SK-N-SH treated with all-trans-retinoic acid at 6 μM for 48 hours (cell line): ENCODE measurements around the gene PGBD4.

Experiments used
- ATAC-seq: fragments of 200-7000 bp; cut with Tn5 transposase; 3 replicates; pipeline ENCODE4 v1.9.1; 2020; ENCODE audit warnings: mild to moderate bottlenecking, moderate library complexity
- ARNTL ChIP-seq: fragments of 450-650 bp; formaldehyde crosslinking; IDR thresholded peaks from 2 replicates; pipeline ENCODE4 v1.5.0; 2020; ENCODE audit warnings: low read depth, mild to moderate bottlenecking, moderate library complexity, borderline replicate concordance
- BACH2 ChIP-seq: fragments of 250-450 bp; sonication (Bioruptor Pico); IDR thresholded peaks from 2 replicates; pipeline ENCODE4 v1.9.0; 2021; ENCODE audit warnings: mild to moderate bottlenecking, borderline replicate concordance
- CREB5 ChIP-seq: fragments of 250-450 bp; sonication (Bioruptor Pico); IDR thresholded peaks from 2 replicates; pipeline ENCODE4 v1.5.1; 2020; ENCODE audit warnings: low read depth, mild to moderate bottlenecking, moderate library complexity
- CSDC2 ChIP-seq: fragments of 250-450 bp; sonication (Bioruptor Pico); IDR thresholded peaks from 2 replicates; pipeline ENCODE4 v1.5.0; 2020; ENCODE audit warnings: mild to moderate bottlenecking, moderate library complexity
- CSRNP3 ChIP-seq: fragments of 250-450 bp; sonication (Bioruptor Pico); IDR thresholded peaks from 2 replicates; pipeline ENCODE4 v1.5.1; 2021; ENCODE audit warnings: mild to moderate bottlenecking, moderate library complexity
- ESRRG ChIP-seq: fragments of 250-450 bp; sonication (Bioruptor Pico); IDR thresholded peaks from 2 replicates; pipeline ENCODE4 v1.6.1; 2021; ENCODE audit warnings: mild to moderate bottlenecking
- GLIS3 ChIP-seq: fragments of 250-450 bp; sonication (Bioruptor Pico); IDR thresholded peaks from 2 replicates; pipeline ENCODE4 v1.5.0; 2020; ENCODE audit warnings: mild to moderate bottlenecking, moderate library complexity
- ISL1 ChIP-seq: fragments of 250-450 bp; sonication (Bioruptor Pico); IDR thresholded peaks from 2 replicates; pipeline ENCODE4 v2.1.2; 2022; ENCODE audit warnings: mild to moderate bottlenecking, moderate library complexity
- OSR1 ChIP-seq: fragments of 250-450 bp; sonication (Bioruptor Pico); IDR thresholded peaks from 2 replicates; pipeline ENCODE4 v1.8.0; 2022; ENCODE audit warnings: moderate library complexity, mild to moderate bottlenecking, inconsistent platforms
- PATZ1 ChIP-seq: fragments of 250-450 bp; sonication (Bioruptor Pico); IDR thresholded peaks from 2 replicates; pipeline ENCODE4 v1.8.0; 2020; ENCODE audit warnings: mild to moderate bottlenecking, moderate library complexity, borderline replicate concordance
- POU6F1 ChIP-seq: fragments of 250-450 bp; sonication (Bioruptor Pico); IDR thresholded peaks from 2 replicates; pipeline ENCODE4 v1.8.0; 2021; ENCODE audit warnings: low read depth, mild to moderate bottlenecking, moderate library complexity, borderline replicate concordance
- RARB ChIP-seq: fragments of 250-450 bp; sonication (Bioruptor Pico); IDR thresholded peaks from 2 replicates; pipeline ENCODE4 v1.8.0; 2021; ENCODE audit warnings: mild to moderate bottlenecking, moderate library complexity
- SNAI2 ChIP-seq: fragments of 250-450 bp; sonication (Bioruptor Pico); IDR thresholded peaks from 2 replicates; pipeline ENCODE4 v1.5.0; 2020; ENCODE audit warnings: mild to moderate bottlenecking, moderate library complexity
- TCF4 ChIP-seq: fragments of 250-450 bp; sonication (Bioruptor Pico); IDR thresholded peaks from 2 replicates; pipeline ENCODE4 v1.8.0; 2021; ENCODE audit warnings: mild to moderate bottlenecking, moderate library complexity, borderline replicate concordance
- TOX ChIP-seq: fragments of 250-450 bp; sonication (Bioruptor Pico); IDR thresholded peaks from 2 replicates; pipeline ENCODE4 v1.8.0; 2021; ENCODE audit warnings: mild to moderate bottlenecking, moderate library complexity, borderline replicate concordance
- TSHZ2 ChIP-seq: fragments of 250-450 bp; sonication (Bioruptor Pico); IDR thresholded peaks from 2 replicates; pipeline ENCODE4 v1.5.0; 2020; ENCODE audit warnings: mild to moderate bottlenecking, moderate library complexity
- ZC3H10 ChIP-seq: fragments of 250-450 bp; sonication (Bioruptor Pico); IDR thresholded peaks from 2 replicates; pipeline ENCODE4 v1.5.1; 2021; ENCODE audit warnings: mild to moderate bottlenecking, moderate library complexity
- ZFP3 ChIP-seq: fragments of 250-450 bp; sonication (Bioruptor Pico); IDR thresholded peaks from 2 replicates; pipeline ENCODE4 v1.5.0; 2020; ENCODE audit warnings: mild to moderate bottlenecking, moderate library complexity
- ZFP30 ChIP-seq: fragments of 450-650 bp; formaldehyde crosslinking; IDR thresholded peaks from 2 replicates; pipeline ENCODE4 v1.5.0; 2022; ENCODE audit warnings: mild to moderate bottlenecking, moderate library complexity
- ZNF565 ChIP-seq: fragments of 450-650 bp; formaldehyde crosslinking; conservative IDR thresholded peaks from 2 replicates; pipeline ENCODE4 v1.5.0; 2020; ENCODE audit warnings: low read depth, mild to moderate bottlenecking, moderate library complexity
- ZNF70 ChIP-seq: fragments of 450-650 bp; formaldehyde crosslinking; IDR thresholded peaks from 2 replicates; pipeline ENCODE4 v1.5.0; 2020; ENCODE audit warnings: mild to moderate bottlenecking, moderate library complexity
- ZNF8 ChIP-seq: fragments of 450-650 bp; formaldehyde crosslinking; IDR thresholded peaks from 2 replicates; pipeline ENCODE4 v1.5.0; 2020; ENCODE audit warnings: mild to moderate bottlenecking, moderate library complexity

The PGBD4 gene

GRCh38 chr15:34101366-34102174 is at the start of gene PGBD4, which contains the start of gene EMC7:
PGBD4 (plus strand) TSS chr15:34102083; CDS start chr15:34102532, 449 bp downstream.
EMC7 (minus strand) TSS chr15:34101862; CDS start chr15:34101839, 23 bp downstream.
- no peak for TF ChIP-seq BACH2 (CRISPR knock-in tag)
- TF ChIP-seq ISL1 = no peak
- TF ChIP-seq OSR1 (CRISPR knock-in tag) = no peak
- no peak for TF ChIP-seq CSRNP3 (CRISPR knock-in tag)
- no peak for TF ChIP-seq ZFP3
- TF ChIP-seq SNAI2 (CRISPR knock-in tag) = no peak
- no peak for TF ChIP-seq GLIS3 (CRISPR knock-in tag)
- no peak for TF ChIP-seq ARNTL (CRISPR knock-in tag)
- TF ChIP-seq TOX = no peak
- no peak for TF ChIP-seq POU6F1 (CRISPR knock-in tag)
- no peak for TF ChIP-seq ZNF565 (CRISPR knock-in tag)
- TF ChIP-seq CSDC2 (CRISPR knock-in tag) = no peak
- no peak for TF ChIP-seq RARB (CRISPR knock-in tag)
- TF ChIP-seq ZC3H10 (CRISPR knock-in tag) = no peak
- TF ChIP-seq PATZ1 = no peak
- peak; percentile 99 for ATAC-seq

GRCh38 chr15:34054081-34054707 is 47.7 kb upstream of the PGBD4 start:
- ATAC-seq = no peak
- no peak for TF ChIP-seq TSHZ2 (CRISPR knock-in tag)
- TF ChIP-seq GLIS3 (CRISPR knock-in tag) = no peak
- no peak for TF ChIP-seq OSR1 (CRISPR knock-in tag)
- TF ChIP-seq RARB (CRISPR knock-in tag) = no peak
- TF ChIP-seq TOX = no peak
- TF ChIP-seq SNAI2 (CRISPR knock-in tag) = no peak
- TF ChIP-seq ZFP30 (CRISPR knock-in tag) = no peak
- TF ChIP-seq ESRRG (CRISPR knock-in tag) = no peak
- TF ChIP-seq CREB5 (CRISPR knock-in tag) = no peak
- no peak for TF ChIP-seq ZNF565 (CRISPR knock-in tag)
- no peak for TF ChIP-seq BACH2 (CRISPR knock-in tag)
- TF ChIP-seq TCF4 (CRISPR knock-in tag) = no peak
- no peak for TF ChIP-seq PATZ1
- TF ChIP-seq POU6F1 (CRISPR knock-in tag) = no peak
- TF ChIP-seq ZNF8 = no peak
- TF ChIP-seq ZFP3 = no peak
- TF ChIP-seq CSRNP3 (CRISPR knock-in tag) = no peak
- TF ChIP-seq ZNF70 (CRISPR knock-in tag) = no peak
- no peak for TF ChIP-seq ARNTL (CRISPR knock-in tag)
